Tongue (tissue), 2 donors: ENCODE data around the gene ATP2B3. TPM values are rescaled to one million over a fixed set of nuclear protein-coding genes. Genes with fewer than 3 reads are reported as not detected.
A peak's percentile ranks its signal among the peaks of the same experiment; 100 is the strongest.
"Not testable (repeated sequence)": the region's sequence is repeated elsewhere in the genome, so short reads cannot be mapped to it uniquely, and the experiment has no call there.

Experiments
- DNase-seq: peaks from one replicate; pipeline ENCODE4 v3.0.0-alpha.2; 2015
- total RNA-seq: library from RNA; depleted of rRNA; stranded (reverse); fragments of >200 nt; gene quantifications from one replicate; pipeline ENCODE4 v1.2.3, GENCODE V29; 2014

Gene ATP2B3
- total RNA-seq, 1 donor from 2014 or later: 0.41 TPM

GRCh38 chrX:153595859-153596857 is 78.7 kb downstream of the ATP2B3 start:
- DNase-seq: no peak

DNA sequence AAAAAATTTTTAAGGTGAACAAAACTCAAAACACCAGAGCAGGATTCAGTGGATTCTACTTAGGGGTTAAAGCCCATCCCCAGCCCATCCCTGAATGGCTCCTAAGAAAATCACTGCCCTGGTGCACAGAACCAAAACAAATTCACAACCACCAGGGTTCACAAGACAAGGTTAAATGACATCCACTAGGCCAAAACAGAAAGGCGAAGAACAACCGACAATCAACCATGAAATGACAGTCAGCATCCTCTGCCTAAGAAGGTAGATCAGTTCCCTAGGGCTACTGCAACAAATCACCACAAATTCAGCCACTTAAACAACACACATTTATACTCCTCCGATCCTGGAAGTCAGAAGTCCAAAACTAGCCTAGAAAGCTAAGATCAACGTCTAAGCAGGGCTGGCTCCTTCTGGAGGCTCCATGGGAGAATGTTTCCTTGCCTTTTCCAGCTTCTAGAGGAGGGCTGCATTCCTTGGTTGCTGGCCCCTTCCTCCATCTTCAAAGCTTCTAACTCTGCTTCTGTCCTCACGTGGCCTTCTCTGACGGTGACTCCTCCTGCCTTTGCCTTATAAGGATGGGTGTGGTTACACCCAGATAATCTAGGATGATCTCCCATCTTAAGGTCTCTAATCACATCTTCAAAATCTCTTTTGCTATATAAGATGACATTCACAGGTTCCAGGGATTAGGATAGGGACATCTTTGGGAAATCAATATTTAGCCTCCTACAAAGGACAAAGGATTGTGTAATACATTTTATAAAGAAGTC is 79.7 kb downstream of the ATP2B3 start:
- no peak for DNase-seq

GRCh38 chrX:153598541-153599191 is 81.2 kb downstream of the ATP2B3 start, which contains the start of gene CCNQ:
CCNQ (minus strand) TSS chrX:153599139; CDS start chrX:153599073, 66 bp downstream.
- DNase-seq: peak; percentile 13

GRCh38 chrX:153599192-153600031 is 82.0 kb downstream of the ATP2B3 start:
- peak; percentile 93 for DNase-seq

DNA sequence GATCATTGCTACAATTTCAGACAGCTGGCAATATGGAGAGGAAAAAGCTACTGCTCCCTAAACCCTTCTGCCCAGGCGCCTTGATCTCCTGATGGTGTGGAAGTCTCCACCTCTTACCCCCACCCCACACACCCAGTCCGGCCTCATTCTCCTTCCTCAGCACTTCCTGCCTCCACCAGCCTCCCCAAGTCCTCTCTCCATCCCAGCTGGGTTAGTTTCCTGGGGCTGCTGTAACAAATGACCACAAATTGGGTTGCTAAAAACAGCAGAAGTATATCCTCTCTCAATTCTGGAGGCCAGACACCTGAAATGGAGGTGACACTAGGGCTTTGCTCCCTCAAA is 82.6 kb downstream of the ATP2B3 start:
- no peak for DNase-seq

DNA sequence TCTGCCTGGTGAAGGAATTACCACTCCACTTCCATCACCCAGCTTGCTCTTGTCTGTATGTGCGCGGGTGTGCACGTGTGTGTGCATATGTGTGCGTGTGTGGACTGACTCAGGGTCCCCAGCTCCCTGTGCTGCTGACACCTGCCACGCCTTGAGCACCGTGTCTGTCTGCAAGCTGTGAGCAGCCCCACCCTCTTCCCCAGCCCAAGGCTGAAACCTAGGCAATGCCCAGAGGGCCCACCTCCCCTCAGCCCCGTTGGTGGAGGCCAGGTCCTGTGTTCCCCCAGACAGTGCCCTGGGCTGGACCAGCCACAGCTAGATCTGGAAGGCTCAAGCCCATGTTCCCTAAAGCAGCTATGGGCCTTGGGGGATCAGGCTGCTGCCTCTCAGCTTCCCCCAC is 83.5 kb downstream of the ATP2B3 start:
- no peak for DNase-seq

DNA sequence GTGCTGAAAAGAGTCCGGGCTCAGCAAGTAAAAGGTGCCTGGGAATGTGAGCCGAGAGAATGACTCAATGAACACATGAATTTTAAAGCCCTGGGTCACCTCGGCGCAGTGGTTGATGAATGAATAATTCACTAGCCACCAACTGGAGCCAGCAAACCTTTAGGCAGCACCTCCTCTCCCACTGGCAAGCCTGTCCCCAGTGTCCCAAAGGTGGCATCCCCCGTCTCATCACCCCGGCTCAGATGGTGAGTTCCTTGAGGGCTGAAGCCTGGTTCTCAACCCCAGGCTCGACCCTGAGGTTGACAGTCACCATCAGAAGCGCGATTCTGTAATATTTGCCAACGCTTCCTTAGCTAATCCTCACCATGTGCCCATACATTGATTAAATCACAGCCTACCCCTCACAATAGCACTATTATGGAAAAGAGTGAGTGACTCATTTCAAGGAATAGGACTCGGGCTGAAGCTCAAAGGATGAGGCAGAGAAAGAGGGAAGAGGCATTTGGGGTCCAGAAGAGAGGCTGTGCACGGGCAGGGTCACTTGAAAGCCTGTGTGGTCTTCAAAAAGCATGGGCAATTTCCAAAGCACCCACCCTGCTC is 84.2 kb downstream of the ATP2B3 start:
- DNase-seq: no peak

GRCh38 chrX:153602601-153603000 is 85.2 kb downstream of the ATP2B3 start:
- DNase-seq: no peak

DNA sequence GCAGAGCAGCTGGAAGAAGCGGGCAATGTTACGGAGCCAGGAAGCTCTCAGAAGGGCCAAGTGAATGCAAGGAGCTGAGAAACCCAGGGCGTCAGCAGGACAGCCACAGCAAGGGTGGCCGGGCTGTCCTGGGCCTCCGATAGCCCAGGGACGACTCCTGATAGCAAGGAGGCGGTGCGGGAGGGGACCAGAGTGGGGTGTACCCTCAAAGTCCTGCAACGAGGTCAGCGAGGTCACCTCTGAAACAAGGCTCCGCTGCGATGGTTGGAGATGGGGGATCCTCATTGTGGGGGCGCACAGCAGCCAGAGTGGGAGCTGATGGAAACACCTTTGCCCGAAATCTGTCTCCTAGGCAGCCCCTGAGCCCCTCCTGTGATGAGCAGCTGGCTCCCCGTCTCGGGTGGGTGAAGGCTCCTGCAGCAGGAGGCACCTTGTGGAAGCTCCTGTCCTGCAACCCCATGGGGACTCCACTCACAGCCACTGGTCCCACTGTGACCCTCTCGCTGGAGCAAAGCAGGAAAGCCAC is 85.8 kb downstream of the ATP2B3 start:
- DNase-seq: no peak

DNA sequence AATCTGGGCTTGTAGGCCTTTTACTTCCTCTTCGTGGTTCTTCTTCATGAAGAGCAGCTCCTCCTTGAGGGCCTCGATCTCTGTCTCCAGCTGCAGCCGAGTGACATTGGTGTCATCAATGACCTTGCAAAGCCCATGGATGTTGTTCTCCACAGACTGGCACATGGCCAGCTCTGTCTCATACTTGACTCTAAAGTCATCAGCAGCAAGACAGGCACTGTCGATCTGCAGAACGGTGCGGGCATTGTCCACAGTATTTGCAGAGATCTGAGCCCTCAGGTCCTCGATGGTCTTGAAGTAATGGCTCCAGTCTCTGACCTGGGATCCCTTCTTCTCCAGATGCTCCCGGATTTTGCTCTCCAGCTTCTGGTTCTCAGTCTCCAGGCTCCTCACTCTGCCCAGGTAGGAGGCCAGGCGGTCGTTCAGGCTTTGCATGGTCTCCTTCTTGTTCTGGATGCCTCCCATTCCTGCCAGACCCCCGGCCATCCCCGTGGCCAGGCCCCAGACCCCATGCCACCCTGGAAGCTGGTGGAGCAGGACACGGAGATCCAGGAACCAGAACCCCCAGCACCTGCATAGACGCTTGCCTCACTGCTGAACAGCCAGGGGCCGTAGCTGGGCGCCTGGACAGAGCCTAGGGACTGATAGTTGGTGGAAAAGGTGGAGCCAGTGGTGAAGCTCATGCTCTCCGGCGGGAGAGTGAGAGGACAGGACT is 87.4 kb downstream of the ATP2B3 start:
- DNase-seq: not testable (repeated sequence)

- DNase-seq: no peak
Measured at GRCh38 chrX:153606503-153606902, 89.1 kb downstream of the ATP2B3 start.

- no peak for DNase-seq
Measured at GRCh38 chrX:153608376-153608775, 90.9 kb downstream of the ATP2B3 start.

GRCh38 chrX:153608806-153609205 is 91.4 kb downstream of the ATP2B3 start:
- no peak for DNase-seq

- peak; percentile 89 for DNase-seq
Measured at GRCh38 chrX:153609917-153610835, 92.7 kb downstream of the ATP2B3 start.

- DNase-seq: no peak
Measured at GRCh38 chrX:153610836-153611213, 93.4 kb downstream of the ATP2B3 start.

GRCh38 chrX:153611298-153612095 is 94.1 kb downstream of the ATP2B3 start:
- DNase-seq: no peak

DNA sequence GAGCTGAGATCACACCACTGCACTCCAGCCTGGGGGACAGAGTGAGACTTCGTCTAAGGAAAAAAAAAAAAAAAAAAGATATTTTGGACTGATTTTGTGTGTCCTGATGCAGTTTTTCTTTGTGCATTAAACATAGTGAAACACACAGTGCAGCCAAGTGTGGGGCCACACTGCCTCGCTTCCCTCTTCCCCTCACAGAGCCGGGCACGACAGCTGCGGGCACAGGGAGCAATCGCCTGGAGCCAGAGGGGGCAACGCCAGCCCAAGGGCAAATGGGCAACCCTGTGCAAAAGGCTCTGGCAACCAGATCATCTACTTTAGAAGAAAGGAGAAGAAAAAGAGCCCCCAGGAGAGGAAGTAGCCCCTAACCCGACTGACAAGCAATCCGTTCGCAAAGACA is 95.0 kb downstream of the ATP2B3 start:
- no peak for DNase-seq

GRCh38 chrX:153614818-153615217 is 97.4 kb downstream of the ATP2B3 start:
- DNase-seq: no peak
